Endothelial cell (in vitro differentiated cells): Measurements from ENCODE around the gene PRKAR2A. TPM values are rescaled to one million over a fixed set of nuclear protein-coding genes. Genes with fewer than 3 reads are reported as not detected.
"Not testable (repeated sequence)": the region's sequence is repeated elsewhere in the genome, so short reads cannot be mapped to it uniquely, and the experiment has no call there.

ENCODE experiments used
- DNase-seq: peaks from one replicate; pipeline ENCODE4 v3.0.0; 2021; ENCODE audit warnings: low spot score
- H3K27ac Mint-ChIP-seq: one replicate; pipeline ENCODE4 v1.8.0; 2021; ENCODE audit warnings: mixed read lengths, inconsistent platforms; ENCODE audit not compliant: unreplicated experiment
- H3K27me3 Mint-ChIP-seq: one replicate; pipeline ENCODE4 v1.8.0; 2021; ENCODE audit warnings: mild to moderate bottlenecking, moderate library complexity, mixed read lengths, inconsistent platforms; ENCODE audit not compliant: unreplicated experiment
- H3K36me3 Mint-ChIP-seq: one replicate; pipeline ENCODE4 v1.8.0; 2021; ENCODE audit warnings: mild to moderate bottlenecking, low read depth, mixed read lengths, inconsistent platforms; ENCODE audit not compliant: unreplicated experiment
- H3K4me1 Mint-ChIP-seq: one replicate; pipeline ENCODE4 v1.8.0; 2021; ENCODE audit warnings: mild to moderate bottlenecking, mixed read lengths, inconsistent platforms; ENCODE audit not compliant: unreplicated experiment
- H3K4me3 Mint-ChIP-seq: one replicate; pipeline ENCODE4 v1.8.0; 2021; ENCODE audit warnings: mild to moderate bottlenecking, mixed read lengths, inconsistent platforms; ENCODE audit not compliant: unreplicated experiment
- H3K9me3 Mint-ChIP-seq: one replicate; pipeline ENCODE4 v1.8.0; 2021; ENCODE audit warnings: mixed read lengths, inconsistent platforms; ENCODE audit not compliant: unreplicated experiment
- total RNA-seq: library from RNA; stranded (reverse); fragmentation: NEBNext Ultra II Directional; extraction: Animal tissue kit (Norgen Biotek cat#: 25700); gene quantifications from one replicate; pipeline ENCODE4 v1.2.1, GENCODE V29; 2021; ENCODE audit not compliant: unreplicated experiment
- TF ChIP-seq, protein P1 (sequence below): fragments of 200-600 bp; sonication (generic); IDR thresholded peaks from one replicate; pipeline ENCODE4 v1.5.0; 2021; ENCODE audit warnings: antibody characterized with exemption; ENCODE audit not compliant: unreplicated experiment

The PRKAR2A gene
- total RNA-seq, 1 donor from 2014 or later, result 67.3 TPM

DNA sequence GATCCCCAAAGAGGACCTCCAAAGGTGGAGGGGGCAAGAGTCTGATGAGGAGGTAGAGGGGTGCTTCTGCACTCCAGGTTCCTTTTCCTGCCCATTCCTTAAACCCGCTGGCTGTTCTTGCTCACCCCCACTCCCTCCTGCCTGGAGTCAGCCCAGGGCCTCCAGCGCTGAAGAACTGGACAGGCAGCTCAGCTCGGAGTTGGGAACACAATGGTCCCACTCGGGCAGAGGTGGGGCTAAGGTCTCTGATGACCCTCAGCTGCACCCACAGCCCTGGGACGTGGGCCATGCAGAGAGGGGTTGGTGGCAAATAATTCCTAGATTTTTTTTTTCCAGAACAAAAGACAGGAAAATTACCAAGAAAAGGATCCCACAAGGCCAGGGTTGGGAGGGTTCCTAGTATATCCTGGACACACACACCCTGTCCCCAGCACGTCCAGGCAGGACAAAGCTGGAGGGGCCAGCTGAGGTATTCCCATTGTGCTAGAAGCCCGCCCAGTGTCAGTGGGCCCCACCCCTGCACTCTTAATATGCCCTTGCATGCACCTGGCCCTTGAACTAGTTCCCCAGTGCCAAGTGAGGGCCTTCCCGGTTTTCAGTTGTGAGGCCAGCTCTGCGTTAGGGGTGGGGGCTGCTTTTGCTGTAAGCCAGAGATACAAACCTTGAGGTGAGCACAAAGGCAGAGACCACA, 108.6 kb downstream of the PRKAR2A start:
- TF ChIP-seq, protein P1, sequence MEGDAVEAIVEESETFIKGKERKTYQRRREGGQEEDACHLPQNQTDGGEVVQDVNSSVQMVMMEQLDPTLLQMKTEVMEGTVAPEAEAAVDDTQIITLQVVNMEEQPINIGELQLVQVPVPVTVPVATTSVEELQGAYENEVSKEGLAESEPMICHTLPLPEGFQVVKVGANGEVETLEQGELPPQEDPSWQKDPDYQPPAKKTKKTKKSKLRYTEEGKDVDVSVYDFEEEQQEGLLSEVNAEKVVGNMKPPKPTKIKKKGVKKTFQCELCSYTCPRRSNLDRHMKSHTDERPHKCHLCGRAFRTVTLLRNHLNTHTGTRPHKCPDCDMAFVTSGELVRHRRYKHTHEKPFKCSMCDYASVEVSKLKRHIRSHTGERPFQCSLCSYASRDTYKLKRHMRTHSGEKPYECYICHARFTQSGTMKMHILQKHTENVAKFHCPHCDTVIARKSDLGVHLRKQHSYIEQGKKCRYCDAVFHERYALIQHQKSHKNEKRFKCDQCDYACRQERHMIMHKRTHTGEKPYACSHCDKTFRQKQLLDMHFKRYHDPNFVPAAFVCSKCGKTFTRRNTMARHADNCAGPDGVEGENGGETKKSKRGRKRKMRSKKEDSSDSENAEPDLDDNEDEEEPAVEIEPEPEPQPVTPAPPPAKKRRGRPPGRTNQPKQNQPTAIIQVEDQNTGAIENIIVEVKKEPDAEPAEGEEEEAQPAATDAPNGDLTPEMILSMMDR, result no peak
- no peak for DNase-seq
- Mint-ChIP-seq H3K27ac (no peak overlapping the region), H3K27me3 (peaks cover 7% of the 10 kb centered on the region), H3K4me3 (no peak overlapping the region), H3K36me3 (peaks cover 5% of the 10 kb centered on the region), H3K9me3 (no peaks in the 10 kb centered on the region), H3K4me1 (no peaks in the 10 kb centered on the region)

DNA sequence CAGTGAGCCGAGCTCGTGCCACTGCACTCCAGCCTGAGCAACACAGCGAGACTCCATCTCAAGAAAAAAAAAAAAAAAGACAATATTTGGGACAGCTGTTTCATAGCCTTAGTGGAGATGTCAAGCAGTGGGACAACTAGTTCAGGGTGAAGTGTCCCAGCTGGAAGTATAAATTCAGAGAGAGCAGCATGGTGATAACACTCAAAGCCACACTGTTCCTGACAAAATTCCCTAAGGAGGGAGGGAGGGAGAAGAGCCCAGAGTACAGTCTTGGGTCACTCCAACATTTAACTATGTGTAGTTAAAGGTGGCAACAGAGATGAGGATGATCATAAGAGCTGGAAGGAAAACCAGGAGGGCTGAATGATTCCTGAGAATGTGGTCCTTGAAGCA, 109.5 kb downstream of the PRKAR2A start:
- Mint-ChIP-seq H3K9me3 (no peaks in the 10 kb centered on the region), H3K27me3 (peaks cover 7% of the 10 kb centered on the region), H3K4me3 (no peak overlapping the region), H3K36me3 (peaks cover 5% of the 10 kb centered on the region), H3K27ac (peak overlapping the region; percentile 11), H3K4me1 (no peaks in the 10 kb centered on the region)
- no peak for DNase-seq
- TF ChIP-seq, protein P1, result no peak

DNA sequence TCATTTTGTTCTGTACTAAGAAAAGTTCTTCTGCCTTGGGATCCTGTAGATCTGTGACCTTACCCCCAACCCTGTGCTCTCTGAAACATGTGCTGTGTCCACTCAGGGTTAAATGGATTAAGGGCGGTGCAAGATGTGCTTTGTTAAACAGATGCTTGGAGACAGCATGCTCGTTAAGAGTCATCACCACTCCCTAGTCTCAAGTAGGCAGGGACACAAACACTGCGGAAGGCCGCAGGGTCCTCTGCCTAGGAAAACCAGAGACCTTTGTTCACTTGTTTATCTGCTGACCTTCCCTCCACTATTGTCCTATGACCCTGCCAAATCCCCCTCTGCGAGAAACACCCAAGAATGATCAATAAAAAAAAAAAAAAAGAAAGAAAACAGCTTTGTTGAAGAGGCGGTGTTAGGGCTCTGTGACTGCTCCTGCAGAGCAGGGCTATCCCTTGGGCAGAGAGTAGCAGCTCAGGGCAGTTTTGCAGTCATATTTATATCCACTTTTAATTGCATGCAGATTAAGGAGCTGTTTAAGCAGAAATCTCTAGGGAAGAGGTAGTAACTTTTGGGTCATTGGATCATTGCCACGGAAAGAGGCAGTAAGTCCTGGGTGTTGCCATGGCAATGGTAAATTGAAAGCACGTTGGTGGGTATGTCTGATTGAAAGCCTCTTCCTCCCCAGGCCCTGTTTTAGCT, 112.5 kb downstream of the PRKAR2A start:
- H3K27me3 Mint-ChIP-seq, H3K36me3 Mint-ChIP-seq, H3K4me1 Mint-ChIP-seq, H3K4me3 Mint-ChIP-seq, DNase-seq, H3K9me3 Mint-ChIP-seq: not testable (repeated sequence)
- H3K27ac Mint-ChIP-seq, result peak overlapping the region; percentile 42

DNA sequence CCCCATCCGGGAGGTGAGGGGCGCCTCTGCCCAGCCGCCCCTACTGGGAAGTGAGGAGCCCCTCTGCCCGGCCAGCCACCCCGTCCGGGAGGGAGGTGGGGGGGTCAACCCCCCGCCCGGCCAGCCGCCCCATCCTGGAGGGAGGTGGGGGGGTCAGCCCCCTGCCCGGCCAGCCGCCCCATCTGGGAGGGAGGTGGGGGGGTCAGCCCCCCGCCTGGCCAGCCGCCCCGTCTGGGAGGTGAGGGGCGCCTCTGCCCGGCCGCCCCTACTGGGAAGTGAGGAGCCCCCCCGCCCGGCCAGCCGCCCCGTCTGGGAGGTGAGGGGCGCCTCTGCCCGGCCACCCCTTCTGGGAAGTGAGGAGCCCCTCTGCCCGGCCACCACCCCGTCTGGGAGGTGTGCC, 113.1 kb downstream of the PRKAR2A start:
- H3K36me3 Mint-ChIP-seq, H3K27ac Mint-ChIP-seq, H3K4me3 Mint-ChIP-seq, H3K27me3 Mint-ChIP-seq, H3K4me1 Mint-ChIP-seq, DNase-seq, H3K9me3 Mint-ChIP-seq: not testable (repeated sequence)

DNA sequence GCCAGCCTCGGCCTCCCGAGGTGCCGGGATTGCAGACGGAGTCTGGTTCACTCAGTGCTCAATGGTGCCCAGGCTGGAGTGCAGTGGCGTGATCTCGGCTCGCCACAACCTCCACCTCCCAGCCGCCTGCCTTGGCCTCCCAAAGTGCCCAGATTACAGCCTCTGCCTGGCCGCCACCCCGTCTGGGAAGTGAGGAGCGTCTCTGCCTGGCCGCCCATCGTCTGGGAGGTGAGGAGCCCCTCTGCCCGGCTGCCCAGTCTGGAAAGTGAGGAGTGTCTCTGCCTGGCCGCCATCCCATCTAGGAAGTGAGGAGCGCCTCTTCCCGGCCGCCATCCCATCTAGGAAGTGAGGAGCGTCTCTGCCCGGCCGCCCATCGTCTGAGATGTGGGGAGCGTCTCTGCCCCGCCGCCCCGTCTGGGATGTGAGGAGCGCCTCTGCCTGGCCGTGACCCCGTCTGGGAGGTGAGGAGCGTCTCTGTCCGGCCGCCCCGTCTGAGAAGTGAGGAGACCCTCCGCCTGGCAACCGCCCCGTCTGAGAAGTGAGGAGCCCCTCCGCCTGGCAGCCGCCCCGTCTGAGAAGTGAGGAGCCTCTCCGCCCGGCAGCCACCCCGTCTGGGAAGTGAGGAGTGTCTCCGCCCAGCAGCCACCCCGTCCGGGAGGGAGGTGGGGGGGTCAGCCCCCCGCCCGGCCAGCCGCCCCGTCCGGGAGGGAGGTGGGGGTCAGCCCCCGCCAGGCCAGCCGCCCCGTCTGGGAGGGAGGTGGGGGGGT, 113.7 kb downstream of the PRKAR2A start:
- H3K4me1 Mint-ChIP-seq, DNase-seq, H3K36me3 Mint-ChIP-seq, H3K27ac Mint-ChIP-seq, H3K27me3 Mint-ChIP-seq, H3K9me3 Mint-ChIP-seq, H3K4me3 Mint-ChIP-seq: not testable (repeated sequence)

DNA sequence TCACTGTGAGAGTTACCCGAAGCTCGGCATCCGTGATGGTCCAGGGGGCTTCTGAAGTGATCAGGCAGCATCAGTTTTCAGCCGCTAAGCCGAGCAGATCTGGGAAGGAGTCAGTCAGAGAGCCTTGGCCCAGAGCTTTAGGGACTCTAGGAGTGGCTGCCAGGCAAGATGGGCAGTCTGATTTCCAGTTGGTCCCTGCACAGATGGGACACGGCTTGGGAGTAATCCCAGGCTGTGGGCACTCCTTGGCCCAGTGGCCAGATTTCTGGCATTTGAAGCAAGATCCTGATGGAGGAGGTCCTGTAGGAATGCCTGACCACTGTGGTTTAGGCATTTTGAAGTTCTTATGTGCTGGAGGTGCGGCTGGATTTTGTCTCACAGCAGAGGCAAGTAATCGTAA, 120.2 kb downstream of the PRKAR2A start:
- Mint-ChIP-seq H3K27me3 (no peaks in the 10 kb centered on the region), H3K27ac (no peak overlapping the region), H3K36me3 (no peaks in the 10 kb centered on the region), H3K9me3 (no peaks in the 10 kb centered on the region), H3K4me1 (peaks cover 7% of the 10 kb centered on the region), H3K4me3 (no peak overlapping the region)
- no peak for DNase-seq
- TF ChIP-seq, protein P1, result no peak

DNA sequence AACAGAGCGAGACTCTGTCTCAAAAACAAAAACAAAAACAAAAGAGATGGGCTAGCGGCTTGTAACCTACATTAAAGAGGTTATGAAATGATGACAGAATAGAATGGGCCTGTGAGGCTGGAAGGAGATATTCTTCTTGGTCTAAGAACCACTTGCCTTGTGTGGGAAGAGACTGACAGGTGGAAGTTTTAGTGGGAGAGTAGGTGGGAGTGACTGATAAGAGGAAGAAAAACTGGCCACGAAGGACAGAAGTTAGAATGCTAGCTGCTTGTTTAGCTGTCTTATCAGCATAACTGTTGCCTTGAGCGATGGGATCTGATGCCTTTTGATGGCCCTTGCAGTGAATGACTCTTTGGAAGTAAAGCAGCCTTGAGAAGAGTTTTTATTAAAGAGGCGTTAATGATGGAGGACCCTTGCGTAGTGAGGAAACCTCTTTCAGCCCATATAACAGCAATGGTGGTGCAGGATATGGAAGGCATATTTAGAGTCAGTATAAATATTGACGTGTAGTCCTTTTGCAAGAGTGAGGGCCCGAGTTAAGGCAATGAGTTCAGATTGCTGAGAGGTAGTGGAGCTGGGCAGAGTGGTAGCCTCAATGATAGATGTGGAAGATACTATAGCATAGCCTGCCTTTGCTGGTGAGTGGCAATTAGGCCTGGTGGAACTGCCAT, 122.4 kb downstream of the PRKAR2A start:
- not testable (repeated sequence) for DNase-seq, H3K4me1 Mint-ChIP-seq, H3K36me3 Mint-ChIP-seq, H3K27me3 Mint-ChIP-seq, H3K4me3 Mint-ChIP-seq, H3K9me3 Mint-ChIP-seq, H3K27ac Mint-ChIP-seq
